Activated naive CD8-positive, alpha-beta T cell treated with anti-CD3 and anti-CD28 coated beads for 36 hours (primary cell): ENCODE data around the gene AQP6. TPM values are rescaled to one million over a fixed set of nuclear protein-coding genes. Genes with fewer than 3 reads are reported as not detected.

ENCODE experiments used
- DNase-seq: peaks from one replicate; pipeline ENCODE4 v3.0.0; 2021
- H3K27ac Mint-ChIP-seq: one replicate; pipeline ENCODE4 v1.8.0; 2022; ENCODE audit warnings: mild to moderate bottlenecking, moderate library complexity, mixed read lengths
- H3K27me3 Mint-ChIP-seq: one replicate; pipeline ENCODE4 v1.8.0; 2022; ENCODE audit warnings: mild to moderate bottlenecking, mixed read lengths
- H3K36me3 Mint-ChIP-seq: one replicate; pipeline ENCODE4 v1.8.0; 2021; ENCODE audit warnings: mild to moderate bottlenecking, mixed read lengths
- H3K4me1 Mint-ChIP-seq: one replicate; pipeline ENCODE4 v1.8.0; 2021; ENCODE audit warnings: mixed read lengths
- H3K4me3 Mint-ChIP-seq: one replicate; pipeline ENCODE4 v1.8.0; 2022; ENCODE audit warnings: mild to moderate bottlenecking, moderate library complexity, mixed read lengths
- H3K9me3 Mint-ChIP-seq: one replicate; pipeline ENCODE4 v1.8.0; 2022; ENCODE audit warnings: mixed read lengths
- total RNA-seq, 2 experiments: library from RNA; stranded (reverse); gene quantifications; one replicate each; pipeline ENCODE4 v1.2.3, GENCODE V29; 2021

AQP6 gene
- total RNA-seq, 2 experiments from 2014 or later, result not detected

DNA sequence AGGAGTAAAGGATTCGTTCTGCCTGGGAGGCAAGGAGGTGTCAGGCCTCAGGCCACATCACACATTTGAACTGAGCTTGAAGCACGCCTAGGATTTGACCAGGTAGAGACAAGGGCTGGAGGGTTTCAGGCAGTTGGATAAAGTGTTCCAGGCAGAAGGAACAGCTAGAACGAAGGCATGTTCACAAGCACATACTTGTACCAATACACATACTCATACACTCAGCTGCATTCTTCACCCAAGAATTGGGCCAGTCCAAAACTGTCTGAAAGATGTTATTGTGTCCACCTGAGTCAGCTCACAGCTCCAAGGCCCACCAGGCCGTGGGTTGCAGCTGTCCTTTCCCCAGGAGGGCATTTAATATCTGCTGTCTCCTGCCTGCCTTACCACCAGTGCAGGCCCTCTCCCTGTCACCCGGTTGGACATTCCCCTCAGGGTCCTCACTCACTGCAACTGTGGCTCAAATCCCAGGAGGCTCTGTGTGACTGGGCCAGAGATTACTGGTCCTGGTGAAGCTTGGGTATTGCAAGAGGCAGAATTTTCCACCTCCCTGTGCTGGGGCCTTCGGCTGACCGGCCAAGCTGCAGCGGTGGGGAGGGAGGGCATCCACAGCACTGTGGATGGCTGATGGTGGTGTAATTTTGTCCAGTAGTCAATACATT is 35.0 kb upstream of the AQP6 start:
- no peak for DNase-seq
- H3K27me3 Mint-ChIP-seq, result no peaks in the 10 kb centered on the region
- no peaks in the 10 kb centered on the region for H3K36me3 Mint-ChIP-seq
- H3K9me3 Mint-ChIP-seq, result no peaks in the 10 kb centered on the region
- no peaks in the 10 kb centered on the region for H3K4me1 Mint-ChIP-seq
- H3K27ac Mint-ChIP-seq, result no peak overlapping the region
- no peak overlapping the region for H3K4me3 Mint-ChIP-seq

DNA sequence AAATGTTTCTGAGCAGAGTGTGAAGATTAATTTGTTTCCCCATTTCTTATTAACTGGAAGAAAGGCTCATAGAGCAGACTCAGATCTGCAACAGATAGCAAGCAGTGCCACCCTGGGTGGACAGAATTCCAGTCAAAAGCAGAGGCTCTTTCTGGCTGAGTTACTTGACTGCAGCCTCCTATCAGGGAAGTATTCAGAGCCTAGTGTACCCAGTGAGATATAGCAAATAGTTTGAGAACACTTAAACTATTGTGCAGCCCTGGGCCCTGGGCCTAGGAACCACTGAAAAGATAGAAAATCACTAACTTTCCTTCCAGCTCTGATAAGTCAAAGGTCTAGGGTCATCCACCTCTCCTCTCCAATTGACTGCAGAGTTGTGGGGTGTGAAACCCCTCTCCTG is 33.4 kb upstream of the AQP6 start:
- Mint-ChIP-seq H3K4me1 (no peaks in the 10 kb centered on the region), H3K36me3 (no peaks in the 10 kb centered on the region), H3K27me3 (no peaks in the 10 kb centered on the region), H3K4me3 (no peak overlapping the region), H3K27ac (no peak overlapping the region), H3K9me3 (no peaks in the 10 kb centered on the region)
- DNase-seq, result no peak

DNA sequence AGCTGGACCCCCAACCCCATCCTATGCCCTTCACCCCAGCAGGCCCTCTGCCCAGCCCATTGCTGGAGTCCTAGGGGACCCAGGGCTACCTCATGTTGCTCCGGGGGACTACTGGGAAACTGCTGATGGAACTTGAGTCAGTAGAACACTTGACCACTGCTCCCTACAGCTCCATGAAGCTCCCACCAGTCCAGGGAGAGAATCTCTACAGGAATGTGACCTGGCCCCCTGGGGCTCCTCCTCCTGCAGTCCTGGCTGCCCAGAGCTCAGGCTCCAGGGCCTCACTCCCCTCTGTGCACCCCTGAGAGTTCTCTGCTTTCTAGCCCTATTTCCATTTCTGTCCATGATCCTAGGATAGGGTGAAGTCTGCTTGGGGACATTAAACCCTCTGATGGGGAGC is 33.0 kb upstream of the AQP6 start:
- no peak overlapping the region for H3K4me3 Mint-ChIP-seq
- H3K9me3 Mint-ChIP-seq, result no peaks in the 10 kb centered on the region
- H3K27ac Mint-ChIP-seq, result no peak overlapping the region
- no peaks in the 10 kb centered on the region for H3K27me3 Mint-ChIP-seq
- no peak for DNase-seq
- H3K4me1 Mint-ChIP-seq, result peaks cover 3% of the 10 kb centered on the region
- H3K36me3 Mint-ChIP-seq, result no peaks in the 10 kb centered on the region

DNA sequence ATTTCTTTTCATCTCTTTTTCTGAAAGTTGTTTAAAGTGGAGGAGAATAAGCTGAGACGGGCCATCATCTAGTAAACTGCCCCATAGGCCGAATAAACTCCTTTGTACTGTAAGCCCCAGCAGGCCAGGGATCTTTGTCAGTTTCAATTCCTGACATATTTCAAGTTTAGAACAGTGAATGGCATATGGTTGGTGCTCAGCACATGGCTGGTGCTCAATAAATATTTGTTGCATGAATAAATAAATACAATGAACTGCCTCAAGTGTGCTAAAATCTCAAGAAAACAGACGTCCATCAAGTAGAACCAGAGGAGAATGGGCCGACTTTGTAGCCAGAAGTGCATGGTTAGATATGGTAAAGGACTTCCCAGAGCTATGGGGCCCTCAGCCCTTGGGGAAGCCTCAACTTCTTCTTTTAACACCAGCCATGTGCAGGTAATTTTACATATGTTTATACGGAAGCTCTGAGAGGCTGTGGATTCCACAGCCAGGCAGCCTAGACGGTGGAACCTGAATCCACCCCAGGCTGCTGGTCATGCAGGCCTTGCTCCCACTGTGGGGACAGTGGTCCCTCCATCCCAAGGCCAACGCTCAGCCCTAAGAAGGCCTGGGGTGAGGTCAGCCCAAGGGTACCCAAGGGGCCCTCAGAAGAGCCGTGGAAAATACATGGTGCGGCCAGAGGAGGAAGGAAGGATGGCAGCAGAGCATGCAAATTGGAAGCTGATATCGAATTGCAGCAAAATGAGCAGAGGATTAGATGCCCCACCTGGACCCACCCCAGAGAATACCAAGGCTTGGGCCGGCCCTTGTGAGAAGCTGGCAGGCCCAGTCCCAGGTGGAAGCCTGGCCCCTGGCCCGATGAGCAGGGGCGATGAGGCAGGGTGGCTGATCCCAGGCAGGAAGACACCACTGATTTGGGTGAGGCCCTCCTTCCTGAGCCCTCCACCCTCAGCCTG is 30.9 kb upstream of the AQP6 start:
- H3K27me3 Mint-ChIP-seq, result no peaks in the 10 kb centered on the region
- no peaks in the 10 kb centered on the region for H3K9me3 Mint-ChIP-seq
- H3K4me1 Mint-ChIP-seq, result peaks cover 18% of the 10 kb centered on the region
- no peak overlapping the region for H3K4me3 Mint-ChIP-seq
- no peak for DNase-seq
- H3K36me3 Mint-ChIP-seq, result no peaks in the 10 kb centered on the region
- H3K27ac Mint-ChIP-seq, result no peak overlapping the region

DNA sequence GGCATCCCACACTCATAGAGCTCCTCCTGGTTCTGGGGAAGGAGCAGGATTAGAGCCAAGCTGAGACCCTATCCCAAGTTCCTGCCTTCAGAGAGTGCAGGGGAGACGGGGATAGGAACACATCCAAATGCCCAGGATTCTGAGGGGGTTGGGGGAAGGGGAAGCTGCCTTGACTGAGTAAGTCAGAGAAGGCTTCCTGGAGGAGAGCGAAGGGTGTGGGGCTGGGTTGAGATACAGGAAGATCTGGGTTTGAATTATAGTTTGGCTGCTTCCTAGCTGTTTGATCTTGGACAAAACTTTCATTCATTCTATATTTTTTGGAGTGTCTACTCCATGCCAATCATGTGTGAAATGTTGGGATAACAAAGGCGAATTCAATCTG is 30.2 kb upstream of the AQP6 start:
- no peak for DNase-seq
- H3K27me3 Mint-ChIP-seq, result no peaks in the 10 kb centered on the region
- H3K27ac Mint-ChIP-seq, result no peak overlapping the region

DNA sequence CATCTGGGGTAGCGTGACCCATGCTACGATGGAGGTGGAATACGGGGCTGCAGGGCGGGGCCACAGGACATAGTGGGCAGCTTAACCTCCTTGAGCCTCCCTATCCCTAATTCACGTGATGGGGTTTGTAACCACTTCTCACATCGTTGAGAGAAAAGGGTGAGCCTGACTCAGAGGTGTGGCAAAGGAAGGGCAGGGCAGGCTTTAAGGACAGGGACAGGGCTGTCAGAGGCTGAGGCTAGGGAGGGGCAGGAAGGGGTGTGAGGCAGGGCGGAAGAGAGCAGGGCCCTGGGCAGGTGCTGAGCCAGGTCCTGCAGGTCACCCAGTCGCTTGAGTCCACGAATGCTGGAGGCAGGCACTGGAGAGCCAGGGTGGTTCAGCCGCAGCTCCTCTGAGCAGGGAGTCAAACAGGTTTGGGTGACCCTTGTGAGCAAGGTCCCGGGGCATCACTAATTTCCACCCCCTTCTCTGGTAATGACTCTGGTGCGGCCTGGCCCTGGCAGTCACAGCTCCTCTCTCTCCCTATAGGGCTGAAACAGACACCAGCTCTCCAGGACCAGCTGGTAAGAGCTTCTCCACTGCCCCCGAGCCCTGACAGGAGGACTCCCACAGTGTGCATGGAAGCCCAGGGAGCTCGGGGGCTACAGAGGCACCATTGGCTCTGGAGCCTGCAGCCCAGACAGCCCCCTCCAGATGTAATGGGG is 29.7 kb upstream of the AQP6 start:
- H3K27me3 Mint-ChIP-seq, result no peaks in the 10 kb centered on the region
- H3K9me3 Mint-ChIP-seq, result no peaks in the 10 kb centered on the region
- H3K4me3 Mint-ChIP-seq, result no peak overlapping the region
- no peak for DNase-seq
- H3K4me1 Mint-ChIP-seq, result peaks cover 18% of the 10 kb centered on the region
- H3K27ac Mint-ChIP-seq, result no peak overlapping the region
- no peaks in the 10 kb centered on the region for H3K36me3 Mint-ChIP-seq

More for the DNA sequence above, 30.2 kb upstream of the AQP6 start:
- H3K9me3 Mint-ChIP-seq, result no peaks in the 10 kb centered on the region
- no peak overlapping the region for H3K4me3 Mint-ChIP-seq
- no peaks in the 10 kb centered on the region for H3K36me3 Mint-ChIP-seq
- peaks cover 18% of the 10 kb centered on the region for H3K4me1 Mint-ChIP-seq

DNA sequence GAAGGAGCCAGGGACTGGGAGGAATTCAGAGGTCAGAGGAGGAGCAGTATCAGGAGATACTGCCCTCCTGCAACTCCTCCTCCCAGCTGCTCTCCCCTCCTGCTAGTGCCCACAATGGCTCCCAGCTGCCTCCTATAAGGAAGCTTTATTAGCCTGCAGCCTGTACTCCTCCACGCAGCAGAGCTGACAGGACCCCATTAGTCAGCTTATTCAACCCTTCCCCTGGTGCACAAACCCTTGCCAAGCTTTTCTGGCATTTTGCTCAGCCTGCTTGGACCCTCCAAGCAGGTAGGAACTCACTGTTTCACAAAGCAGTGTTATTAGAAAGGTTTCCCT is 29.2 kb upstream of the AQP6 start:
- Mint-ChIP-seq H3K36me3 (no peaks in the 10 kb centered on the region), H3K9me3 (no peaks in the 10 kb centered on the region), H3K27ac (no peak overlapping the region), H3K4me1 (peaks cover 18% of the 10 kb centered on the region), H3K4me3 (no peak overlapping the region), H3K27me3 (no peaks in the 10 kb centered on the region)
- DNase-seq, result no peak

DNA sequence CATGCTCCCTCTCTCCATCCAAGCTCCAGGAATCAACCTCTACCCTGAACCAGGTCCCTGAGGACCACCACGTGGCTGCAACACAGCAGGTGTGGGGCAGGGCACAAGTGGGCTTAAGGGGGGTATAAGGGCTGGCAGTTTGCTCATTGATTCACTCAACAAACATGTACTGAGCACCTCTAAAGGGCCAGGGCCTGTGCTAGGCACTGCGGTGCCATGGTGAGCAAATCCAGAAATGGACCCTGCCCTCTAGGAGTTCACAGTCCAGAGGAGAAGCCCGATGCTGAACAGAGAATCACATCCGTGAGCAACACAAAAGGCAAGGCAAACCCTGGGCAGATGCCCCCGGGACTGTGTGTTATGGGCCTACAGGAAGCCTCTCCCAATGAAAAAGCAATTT is 28.7 kb upstream of the AQP6 start:
- Mint-ChIP-seq H3K4me3 (no peak overlapping the region), H3K9me3 (no peaks in the 10 kb centered on the region), H3K4me1 (peaks cover 18% of the 10 kb centered on the region), H3K27me3 (no peaks in the 10 kb centered on the region), H3K27ac (no peak overlapping the region), H3K36me3 (no peaks in the 10 kb centered on the region)
- DNase-seq, result no peak

DNA sequence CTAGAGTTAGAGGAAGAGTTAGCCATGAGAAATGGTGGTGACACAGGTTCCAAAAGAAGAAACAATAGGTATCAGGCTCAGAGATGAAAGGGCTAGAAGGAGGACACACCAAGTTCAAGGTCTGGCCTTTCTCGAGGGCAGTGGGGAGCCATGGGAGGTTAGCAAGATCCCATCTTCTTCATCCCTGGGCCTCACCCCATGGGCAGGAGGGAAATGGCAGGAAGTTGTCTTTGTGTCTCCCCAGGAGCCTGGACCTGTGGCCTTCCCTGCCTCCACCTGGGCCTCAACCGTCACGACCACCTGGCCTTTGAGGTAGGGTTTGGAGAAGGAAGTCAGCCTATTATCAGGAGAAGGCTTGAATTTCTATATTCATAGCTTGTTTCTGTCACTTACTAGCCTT is 28.0 kb upstream of the AQP6 start:
- Mint-ChIP-seq H3K27me3 (no peaks in the 10 kb centered on the region), H3K9me3 (no peaks in the 10 kb centered on the region), H3K36me3 (no peaks in the 10 kb centered on the region), H3K27ac (no peak overlapping the region), H3K4me1 (peaks cover 18% of the 10 kb centered on the region), H3K4me3 (no peak overlapping the region)
- no peak for DNase-seq

DNA sequence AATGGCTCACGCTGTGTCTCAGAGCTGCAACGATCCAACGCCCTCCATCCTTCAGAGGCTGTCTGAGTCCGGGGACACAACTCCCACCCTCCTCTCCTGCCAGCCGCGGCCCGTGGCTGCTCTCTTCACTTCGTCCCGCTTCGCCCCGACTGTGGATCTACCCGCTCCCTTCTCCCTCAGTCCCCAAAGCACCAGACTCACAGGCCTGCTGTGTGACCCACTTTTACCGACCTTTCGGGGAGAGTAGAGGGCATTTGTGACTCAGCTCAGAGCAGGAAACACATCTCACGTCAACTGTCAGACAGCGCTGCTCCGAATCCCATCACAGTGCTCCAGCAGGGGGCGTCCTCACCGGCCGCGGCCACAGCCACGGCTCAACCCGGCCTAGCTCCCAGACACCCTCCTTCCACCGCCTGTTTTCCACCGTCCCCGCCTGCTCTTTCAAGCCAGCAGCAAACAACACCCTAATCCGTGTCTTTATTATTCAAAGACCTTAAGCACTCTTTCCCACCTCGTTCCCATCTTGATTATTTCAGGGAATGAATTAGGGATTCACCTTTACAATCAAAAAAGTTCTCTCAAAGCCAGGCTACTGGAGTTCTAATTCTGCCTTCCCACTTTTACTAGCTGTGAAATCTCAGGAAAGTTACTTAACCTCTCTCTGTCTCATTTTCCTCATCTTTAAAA is 27.2 kb upstream of the AQP6 start:
- peak overlapping the region; percentile 77 for H3K4me3 Mint-ChIP-seq
- H3K4me1 Mint-ChIP-seq, result peaks cover 18% of the 10 kb centered on the region
- peak; percentile 88 for DNase-seq
- H3K36me3 Mint-ChIP-seq, result no peaks in the 10 kb centered on the region
- no peaks in the 10 kb centered on the region for H3K9me3 Mint-ChIP-seq
- peak overlapping the region; percentile 89 for H3K27ac Mint-ChIP-seq
- no peaks in the 10 kb centered on the region for H3K27me3 Mint-ChIP-seq

DNA sequence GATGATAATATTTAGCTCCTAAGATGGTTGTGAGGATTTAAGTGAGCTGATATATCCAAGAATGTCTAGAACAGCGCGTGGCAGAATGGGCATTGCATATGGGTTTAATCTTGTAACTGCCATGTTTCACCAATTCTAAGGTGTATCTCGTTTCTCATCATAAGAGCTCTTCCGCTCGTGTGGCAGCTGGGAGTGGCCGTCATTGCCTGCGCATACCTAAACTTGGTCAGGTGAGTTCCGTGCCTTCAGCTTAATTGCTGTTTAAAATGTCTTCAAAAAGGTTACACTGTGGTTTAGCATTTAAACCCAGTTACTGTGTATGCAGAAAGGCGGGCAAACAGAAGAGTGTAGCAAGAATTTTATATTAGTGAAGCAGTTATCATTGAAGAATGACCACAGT is 26.7 kb upstream of the AQP6 start:
- Mint-ChIP-seq H3K36me3 (no peaks in the 10 kb centered on the region), H3K27ac (peak overlapping the region; percentile 46), H3K4me3 (no peak overlapping the region), H3K9me3 (no peaks in the 10 kb centered on the region), H3K27me3 (no peaks in the 10 kb centered on the region), H3K4me1 (peaks cover 18% of the 10 kb centered on the region)
- no peak for DNase-seq

DNA sequence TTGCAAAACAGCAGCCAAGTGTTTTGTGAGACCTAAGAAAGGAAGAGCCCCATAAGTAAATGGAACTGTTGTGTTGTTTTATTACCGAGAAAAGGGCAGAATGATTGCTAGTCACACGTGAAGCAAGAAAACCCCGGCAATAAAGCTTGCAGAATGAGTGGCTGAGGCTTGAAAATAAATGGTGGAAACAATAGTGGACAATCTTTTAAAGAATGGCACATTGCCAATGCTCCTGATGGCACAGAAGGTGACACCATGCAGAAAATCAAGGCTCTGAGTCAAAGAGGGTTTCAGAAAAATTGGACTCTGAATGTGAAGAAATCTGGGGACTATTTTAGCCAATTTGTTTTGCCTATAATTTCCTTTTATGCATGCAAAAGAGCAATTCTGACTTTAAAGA is 26.2 kb upstream of the AQP6 start:
- DNase-seq, result no peak
- Mint-ChIP-seq H3K27ac (no peak overlapping the region), H3K9me3 (no peaks in the 10 kb centered on the region), H3K27me3 (no peaks in the 10 kb centered on the region), H3K36me3 (no peaks in the 10 kb centered on the region), H3K4me3 (no peak overlapping the region), H3K4me1 (peaks cover 18% of the 10 kb centered on the region)

DNA sequence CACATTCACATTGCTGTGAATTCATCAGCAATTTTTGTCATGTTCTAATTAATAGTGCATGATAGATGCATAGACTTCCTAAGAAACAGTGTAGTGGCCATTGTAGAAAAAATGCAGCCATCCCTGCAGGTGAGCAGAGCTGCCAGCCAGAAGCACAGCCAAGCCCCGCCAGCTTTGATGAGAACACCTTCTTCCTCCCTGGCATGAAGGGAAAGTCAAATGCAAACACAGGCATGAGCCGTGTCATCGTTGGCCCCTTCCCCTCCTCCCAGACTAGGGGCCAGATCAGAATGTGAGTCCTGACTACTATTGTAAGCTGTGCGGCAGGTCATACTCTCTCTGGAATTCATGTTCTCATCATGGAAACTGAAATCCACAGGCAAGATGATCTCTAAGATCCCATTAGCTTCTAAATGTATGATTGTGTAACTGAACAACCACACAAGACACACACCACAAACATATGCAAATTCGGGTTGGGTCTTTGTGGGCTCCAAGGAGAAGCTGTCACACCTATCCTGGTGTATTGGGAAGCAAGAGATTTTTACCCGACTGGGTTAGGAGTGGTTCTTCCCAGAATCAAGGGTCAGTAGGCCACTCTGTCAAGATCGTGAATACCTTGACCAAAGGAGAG is 25.0 kb upstream of the AQP6 start:
- Mint-ChIP-seq H3K27me3 (no peaks in the 10 kb centered on the region), H3K4me3 (no peak overlapping the region), H3K36me3 (no peaks in the 10 kb centered on the region), H3K27ac (no peak overlapping the region), H3K4me1 (peaks cover 18% of the 10 kb centered on the region), H3K9me3 (no peaks in the 10 kb centered on the region)
- DNase-seq, result no peak

DNA sequence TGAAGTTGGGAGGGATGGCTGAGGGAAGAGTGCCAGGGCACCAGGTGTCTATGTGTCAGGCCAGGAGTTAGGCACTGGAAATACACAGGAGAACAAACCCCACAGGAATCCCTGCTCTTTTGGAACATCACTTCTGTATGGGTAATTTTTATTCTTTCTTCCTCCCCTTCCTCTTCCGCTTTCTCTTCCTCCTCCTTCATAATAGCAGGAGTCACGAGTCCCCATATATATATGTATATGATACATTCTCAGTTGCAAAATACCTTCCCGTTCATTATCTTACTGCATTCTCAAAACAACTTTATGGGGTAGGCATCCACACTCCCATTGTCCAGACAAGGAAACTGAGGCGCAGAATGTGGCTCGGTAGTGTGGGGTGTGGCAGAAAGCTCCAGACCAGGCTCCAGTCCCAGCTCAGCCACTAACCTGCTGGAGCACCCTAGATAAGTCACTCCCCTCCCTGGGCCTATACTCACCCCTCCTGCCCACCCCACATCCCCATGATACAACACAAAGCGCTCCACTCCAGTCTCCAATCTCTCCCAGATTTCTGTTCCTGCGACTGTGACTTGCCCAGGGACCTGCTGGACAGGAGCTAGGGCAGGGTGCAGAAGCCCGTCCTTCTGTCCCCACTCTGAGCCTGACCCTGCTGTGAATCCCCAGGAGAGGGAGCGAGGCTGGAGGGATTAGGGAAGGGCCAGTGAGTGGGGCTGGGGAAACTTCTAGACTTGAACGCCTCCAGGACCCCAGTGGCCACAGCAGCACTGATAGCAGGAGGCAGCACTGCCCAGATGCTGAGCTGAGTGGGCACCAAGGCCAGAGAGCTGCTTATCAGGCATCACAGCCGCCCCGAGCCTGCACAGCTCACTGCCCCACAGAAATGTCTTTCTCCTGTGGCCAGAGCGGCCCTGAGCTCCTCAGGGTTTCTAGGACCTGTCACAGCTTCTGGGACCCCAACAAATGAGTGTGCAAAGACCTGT is 23.6 kb upstream of the AQP6 start:
- H3K36me3 Mint-ChIP-seq, result no peaks in the 10 kb centered on the region
- peaks cover 18% of the 10 kb centered on the region for H3K4me1 Mint-ChIP-seq
- H3K9me3 Mint-ChIP-seq, result no peaks in the 10 kb centered on the region
- H3K4me3 Mint-ChIP-seq, result no peak overlapping the region
- H3K27ac Mint-ChIP-seq, result no peak overlapping the region
- DNase-seq, result no peak
- H3K27me3 Mint-ChIP-seq, result peaks cover 5% of the 10 kb centered on the region
